ENCODE measurements around the gene SFTPD.

SFTPD gene

GRCh38 chr10:79944428-79945395, 4.2 kb downstream of the SFTPD start:
- no peak for DNase-seq

GRCh38 chr10:79943871-79944270, 5.0 kb downstream of the SFTPD start:
- no peak for DNase-seq

GRCh38 chr10:79942261-79943185, 6.4 kb downstream of the SFTPD start:
- no peak for DNase-seq

- DNase-seq = no peak
Observed at GRCh38 chr10:79941585-79942210, 7.2 kb downstream of the SFTPD start.

GRCh38 chr10:79941146-79941545, 7.8 kb downstream of the SFTPD start:
- DNase-seq = no peak

GRCh38 chr10:79940431-79940830, 8.5 kb downstream of the SFTPD start:
- no peak for DNase-seq

- DNase-seq = no peak
Observed at GRCh38 chr10:79939969-79940368, 8.9 kb downstream of the SFTPD start.

GRCh38 chr10:79938728-79939406, 10.0 kb downstream of the SFTPD start:
- DNase-seq = no peak

GRCh38 chr10:79937701-79938151, 11.2 kb downstream of the SFTPD start:
- no peak for DNase-seq

GRCh38 chr10:79936625-79937615, 12.0 kb downstream of the SFTPD start:
- DNase-seq = no peak

GRCh38 chr10:79933961-79934360, 14.9 kb downstream of the SFTPD start:
- DNase-seq = no peak

- no peak for DNase-seq
Observed at GRCh38 chr10:79932841-79933379, 16.0 kb downstream of the SFTPD start.

- no peak for DNase-seq
Observed at GRCh38 chr10:79932307-79932706, 16.6 kb downstream of the SFTPD start.

- DNase-seq = no peak
Observed at GRCh38 chr10:79930751-79931150, 18.2 kb downstream of the SFTPD start.

- no peak for DNase-seq
Observed at GRCh38 chr10:79930267-79930666, 18.6 kb downstream of the SFTPD start.

GRCh38 chr10:79929409-79929904, 19.4 kb downstream of the SFTPD start:
- DNase-seq = peak in 1 of 2 experiments; percentile 0

- no peak for DNase-seq
Observed at GRCh38 chr10:79928028-79928583, 20.8 kb downstream of the SFTPD start.

- DNase-seq = peak in 1 of 2 experiments; percentile 15
Observed at GRCh38 chr10:79927111-79927828, 21.6 kb downstream of the SFTPD start.

- DNase-seq = no peak
Observed at GRCh38 chr10:79926037-79926436, 22.9 kb downstream of the SFTPD start.

All from cerebellar nuclear complex (tissue), 1 donor.